Activated T-helper 1 cell treated with Interleukin-2 at 50 U/mL for 16 hours (primary cell): ENCODE measurements around the gene UBL7.

ENCODE experiments used
- DNase-seq: peaks from one replicate; pipeline ENCODE4 v3.0.0-alpha.2; 2020; ENCODE audit warnings: low read depth

UBL7 gene

GRCh38 chr15:74423431-74424257 is 37.3 kb downstream of the UBL7 start:
- DNase-seq, result no peak

DNA sequence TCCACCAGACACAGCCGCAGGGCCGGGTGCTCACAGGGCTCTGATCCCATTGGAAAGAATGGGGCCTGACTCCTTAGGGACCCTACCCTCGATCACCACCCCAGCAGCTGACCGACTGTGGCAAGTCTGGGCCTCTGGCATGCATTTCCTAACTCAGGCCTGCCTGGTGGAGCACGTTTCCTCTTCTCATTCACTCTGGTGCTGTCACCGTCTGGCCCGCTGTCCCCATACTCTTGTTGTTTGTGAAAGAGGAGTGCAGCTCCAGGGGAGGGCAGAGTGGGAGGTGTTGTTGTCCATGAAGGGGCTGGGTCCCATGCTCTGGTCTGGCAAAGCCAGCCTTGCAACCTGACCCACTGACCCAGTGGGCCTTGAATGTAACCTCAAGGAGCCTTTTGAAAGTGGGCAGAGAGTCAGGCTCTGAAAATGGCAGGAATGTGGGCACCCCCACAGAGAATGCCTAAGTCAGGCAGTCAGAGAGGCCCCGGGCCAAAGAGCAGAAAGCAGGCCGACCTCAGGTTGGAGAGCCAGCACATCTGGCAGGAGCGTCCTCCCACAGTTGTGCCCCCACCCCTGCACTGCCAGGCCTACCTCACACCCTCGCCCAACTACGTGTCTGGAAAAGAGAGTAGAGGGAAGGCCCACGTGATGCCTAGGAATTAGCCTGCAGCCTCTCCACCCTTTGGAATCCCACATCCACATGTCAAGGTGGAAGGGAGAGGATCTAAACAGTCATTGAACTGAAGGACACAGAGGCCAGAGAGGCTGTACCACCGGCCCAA is 38.1 kb downstream of the UBL7 start:
- DNase-seq, result no peak

DNA sequence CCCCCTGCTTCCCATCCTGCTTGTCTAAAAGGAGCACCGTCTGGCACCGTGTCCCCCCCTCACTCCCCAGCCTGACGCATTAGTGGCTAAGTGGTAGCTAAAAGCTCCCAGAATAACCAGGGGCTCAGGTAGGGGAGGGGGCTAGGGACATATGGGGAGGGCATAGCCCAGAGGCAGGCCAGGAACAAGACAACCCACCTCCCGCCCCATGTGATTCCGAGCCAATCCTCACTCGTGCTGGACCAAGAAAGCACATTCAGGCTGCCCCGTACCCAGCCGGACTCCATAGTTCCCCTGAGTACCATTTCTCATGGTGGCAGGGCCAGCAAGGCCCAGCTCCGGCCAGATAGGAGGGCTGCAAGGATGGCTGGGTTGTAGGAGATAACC is 38.7 kb downstream of the UBL7 start:
- no peak for DNase-seq

DNA sequence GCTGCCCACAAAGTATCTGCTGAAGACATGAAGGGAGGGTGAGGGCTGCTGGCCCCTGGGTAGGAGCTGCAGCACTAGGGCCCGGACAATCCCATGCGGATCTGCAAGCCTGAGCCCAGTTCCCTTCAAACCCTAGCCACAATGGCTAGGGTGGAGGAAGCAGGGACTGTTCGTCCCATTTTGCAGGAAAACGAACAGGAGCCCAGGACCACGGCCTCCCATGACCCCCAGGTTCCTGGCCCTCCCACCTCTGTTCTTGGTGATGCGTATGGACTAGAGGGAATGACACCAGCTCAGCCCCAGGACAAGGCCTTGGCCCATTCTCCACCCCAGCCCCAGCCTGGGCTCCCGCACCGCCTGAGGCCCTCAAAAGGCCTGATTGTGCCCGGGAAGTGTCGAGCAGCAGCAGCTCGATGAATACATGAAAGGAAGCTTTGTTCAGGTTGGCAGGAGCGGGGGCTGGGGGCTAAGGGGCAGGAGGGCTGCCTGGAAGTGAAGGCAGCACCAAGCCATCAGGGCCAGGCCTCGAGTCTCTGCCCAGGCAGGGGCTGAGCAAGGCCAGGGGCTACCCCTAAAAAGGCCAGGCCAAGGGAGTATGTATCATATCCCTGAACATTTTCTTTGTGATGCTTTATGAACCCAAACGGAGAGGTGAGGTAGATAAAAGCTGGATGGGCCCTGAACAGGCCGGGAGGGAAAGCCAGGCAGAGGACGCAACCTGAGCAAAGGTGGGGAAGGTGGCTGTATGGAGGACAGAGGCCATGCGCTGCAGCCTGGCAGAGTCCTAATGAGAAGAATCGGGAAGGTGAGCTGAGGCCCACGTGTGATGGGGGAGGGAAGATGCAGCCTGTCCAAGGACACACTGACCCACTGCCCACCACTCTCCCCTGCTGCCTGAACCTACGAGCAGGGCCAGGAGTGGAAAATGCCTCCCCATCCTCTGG is 39.4 kb downstream of the UBL7 start:
- no peak for DNase-seq

GRCh38 chr15:74420193-74420905 is 40.6 kb downstream of the UBL7 start:
- DNase-seq, result no peak

GRCh38 chr15:74419432-74419831 is 41.5 kb downstream of the UBL7 start:
- DNase-seq, result no peak

GRCh38 chr15:74418575-74419338 is 42.2 kb downstream of the UBL7 start:
- no peak for DNase-seq

DNA sequence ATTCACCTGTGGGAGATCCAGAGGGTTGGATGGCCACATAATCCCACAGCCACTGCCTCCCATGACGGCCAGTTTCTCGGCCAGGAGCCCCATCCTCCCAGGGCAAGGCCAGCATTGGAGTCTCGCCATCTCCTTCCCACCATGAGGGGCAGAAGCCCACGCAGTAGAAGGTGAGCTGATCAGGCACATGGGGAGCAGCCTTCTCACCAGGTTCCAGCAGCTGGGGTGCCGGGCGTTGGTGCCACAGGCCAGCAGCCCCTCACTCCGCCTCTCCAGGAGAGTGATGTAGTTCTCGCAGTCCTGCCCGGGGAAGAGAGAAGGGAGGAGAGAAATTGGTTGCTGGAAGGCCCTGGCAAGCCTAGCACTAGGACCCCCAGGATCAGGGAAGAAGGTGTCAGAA is 43.3 kb downstream of the UBL7 start:
- no peak for DNase-seq

DNA sequence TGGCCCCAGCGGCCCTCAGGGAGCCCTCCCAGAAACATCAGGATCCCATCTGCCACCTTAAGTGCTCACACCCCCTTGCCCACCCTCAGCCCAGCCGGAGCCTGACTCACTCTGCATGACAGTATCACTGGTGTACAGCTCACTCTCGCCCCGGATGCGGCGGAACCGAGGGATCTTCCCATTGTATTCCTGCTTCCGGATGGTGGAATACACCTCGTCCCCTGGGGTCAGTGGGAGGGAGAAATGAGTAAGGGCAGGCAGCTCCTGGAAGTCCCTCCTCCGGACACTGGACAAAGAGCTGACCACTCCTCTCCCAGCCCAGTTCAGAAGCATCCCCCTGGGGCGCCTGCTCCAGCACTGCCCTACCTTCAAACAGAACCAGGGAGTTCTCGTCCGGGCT is 43.7 kb downstream of the UBL7 start:
- DNase-seq, result no peak

- DNase-seq, result no peak
Observed at GRCh38 chr15:74415966-74416916, 44.7 kb downstream of the UBL7 start.

GRCh38 chr15:74414603-74415338 is 46.2 kb downstream of the UBL7 start:
- DNase-seq, result no peak

DNA sequence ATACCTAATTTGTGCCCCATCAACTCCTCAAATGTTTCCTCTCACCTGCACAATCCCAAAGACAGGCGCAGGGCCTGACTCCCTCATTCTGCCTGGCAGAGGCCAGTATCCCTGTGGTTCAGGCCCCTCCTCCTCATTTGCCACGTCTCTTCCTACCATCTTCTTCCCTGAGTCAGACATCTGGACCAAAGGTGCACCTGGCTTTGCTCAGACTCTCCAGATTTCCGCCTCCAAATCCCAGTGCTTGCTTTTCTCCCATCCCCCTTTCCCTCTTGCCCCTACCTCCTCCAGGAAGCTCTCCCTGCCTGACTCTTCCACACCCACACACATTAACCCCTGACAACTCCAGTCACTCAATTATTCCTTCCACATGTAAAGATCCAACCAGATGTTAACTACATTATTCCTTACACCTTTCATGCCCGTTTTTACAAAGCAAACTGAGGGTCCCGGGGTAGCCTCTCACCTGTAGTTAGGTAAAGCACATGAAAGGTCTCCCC is 46.8 kb downstream of the UBL7 start:
- DNase-seq, result no peak

DNA sequence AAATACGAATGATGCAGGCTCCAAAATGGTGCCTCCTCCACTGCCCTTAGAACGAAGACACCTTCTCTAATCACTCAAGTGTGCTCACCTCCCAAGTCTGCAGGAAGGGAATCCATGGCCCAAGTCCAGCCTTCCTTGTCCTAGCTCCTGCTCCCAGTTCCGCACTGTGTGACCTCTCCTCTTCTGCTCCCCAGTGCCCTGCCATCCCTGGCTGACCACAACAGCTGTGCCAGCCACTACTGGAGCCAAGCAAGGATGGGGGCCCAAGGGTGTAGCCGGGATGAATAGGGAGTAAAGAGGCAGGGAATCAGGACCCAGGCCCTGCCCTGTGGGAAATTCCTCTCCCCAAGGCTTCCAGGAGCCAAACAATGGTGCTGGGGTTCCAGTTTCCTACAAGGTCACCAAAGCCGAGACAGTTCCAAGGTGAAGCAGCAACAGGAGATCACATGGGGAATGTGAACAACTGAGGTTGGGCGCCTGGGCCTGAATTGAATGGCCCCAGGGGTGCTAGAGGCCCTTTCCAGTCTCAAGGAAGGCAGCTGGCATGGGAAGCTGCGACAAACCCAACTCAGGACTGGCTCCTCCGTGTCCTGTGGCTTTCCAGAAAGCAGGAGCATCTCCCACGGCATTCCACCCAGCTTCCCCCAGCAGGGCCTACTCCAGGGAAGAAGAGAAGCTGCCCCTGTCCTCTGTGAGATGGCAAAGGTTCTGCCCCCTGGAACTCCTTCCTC is 47.4 kb downstream of the UBL7 start:
- no peak for DNase-seq

GRCh38 chr15:74412159-74412558 is 48.8 kb downstream of the UBL7 start:
- no peak for DNase-seq

DNA sequence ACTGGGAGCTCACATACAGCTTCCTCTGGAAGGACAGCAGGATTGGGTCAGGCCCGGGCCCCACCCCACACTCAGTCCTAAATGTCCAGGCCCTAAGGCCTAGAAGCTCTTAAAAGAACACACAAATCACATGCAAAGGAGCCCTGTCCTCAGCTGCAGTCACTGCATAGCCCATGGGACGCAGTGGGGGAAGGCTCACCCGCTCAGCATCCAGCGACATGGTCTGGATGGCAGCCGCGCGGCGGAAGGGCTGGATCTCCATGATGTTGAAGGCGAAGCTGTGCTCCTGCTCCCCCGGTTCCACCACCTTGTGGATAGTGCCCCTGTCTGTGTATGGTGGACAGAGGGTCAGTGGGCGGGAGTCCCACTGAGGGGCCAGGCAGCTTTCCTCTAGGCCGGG is 49.3 kb downstream of the UBL7 start:
- DNase-seq, result no peak

- DNase-seq, result no peak
Observed at GRCh38 chr15:74410502-74410901, 50.5 kb downstream of the UBL7 start.

- no peak for DNase-seq
Observed at GRCh38 chr15:74409225-74409624, 51.7 kb downstream of the UBL7 start.

GRCh38 chr15:74408815-74409214 is 52.1 kb downstream of the UBL7 start:
- no peak for DNase-seq
